ENCODE results near the gene MACROH2A2. TPM values are rescaled to one million over a fixed set of nuclear protein-coding genes. Genes with fewer than 3 reads are reported as not detected.

The MACROH2A2 gene
- total and polyA plus RNA-seq, 2 of the 4 experiments (the other 2 are of a cell fraction), result 16.1 to 17.4 TPM

DNA sequence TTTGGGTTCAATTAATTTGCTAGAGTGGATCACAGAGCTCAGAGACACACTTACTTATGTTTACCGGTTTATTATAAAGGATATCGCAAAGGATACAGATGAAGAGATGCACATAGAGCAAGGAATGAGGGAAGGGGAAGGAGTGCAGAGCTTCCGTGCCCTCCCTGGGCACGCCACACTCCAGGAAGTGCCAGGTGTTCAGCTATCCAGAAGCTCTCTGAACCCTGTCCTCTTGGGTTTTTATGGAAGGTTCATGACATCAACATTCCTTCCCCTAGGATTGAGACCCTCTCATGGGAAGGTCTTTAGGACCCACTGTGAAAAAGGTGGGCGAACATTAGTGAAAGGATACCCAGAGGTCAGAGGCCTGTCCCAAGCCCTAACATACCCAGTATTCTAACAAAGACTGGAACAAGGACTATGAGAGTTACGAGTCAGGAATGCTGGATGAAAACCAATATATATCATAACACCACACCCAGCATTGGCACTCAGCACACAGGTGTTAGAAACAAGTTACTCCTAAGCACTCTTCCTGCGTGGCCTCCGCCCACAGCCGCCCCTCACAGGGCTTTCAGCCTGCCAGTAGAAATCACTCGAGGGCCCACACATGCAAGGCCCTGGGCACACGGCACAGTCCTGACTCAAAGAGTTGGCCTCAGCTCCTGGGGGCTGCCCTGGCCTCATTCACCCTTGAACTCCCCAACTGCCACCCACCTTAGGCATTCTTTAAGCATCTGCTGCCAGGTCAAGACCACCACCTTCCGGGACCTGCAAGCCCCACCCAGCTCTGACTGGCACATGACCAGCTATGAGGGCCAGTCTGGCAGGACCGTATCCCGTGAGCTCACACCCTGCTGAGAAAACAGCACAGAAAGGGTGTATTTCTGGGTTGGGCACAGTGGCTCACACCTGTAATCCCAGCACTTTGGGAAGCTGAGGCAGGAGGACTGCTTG, 85.6 kb downstream of the MACROH2A2 start:
- ChIA-PET CTCF (no interaction called here), POLR2A (ENCODE audit: unreplicated experiment) (interaction anchor here (0.5 kb wide), 1 partner anchor 23 kb away, joined by 5 read pairs; no protein-coding TSS in a partner anchor)
- Histone ChIP-seq H2AK5ac (ENCODE audit: low read depth, low read length) (no peak overlapping the region), H3K18ac (ENCODE audit: low read depth, low read length) (no peak overlapping the region), H3K27me3 (ENCODE audit: control insufficient read depth, insufficient read depth, low read length) (no peaks in the 10 kb centered on the region), H4K20me1 (ENCODE audit: insufficient read depth, low read length) (peaks cover 2% of the 10 kb centered on the region; the same call in 1 of the 2 replicates), H2AFZ (replicated peaks; ENCODE audit: low read length, poor library complexity) (peak overlapping the region; percentile 24), H4K5ac (ENCODE audit: low read depth, low read length) (no peak overlapping the region), H3K36me3 (ENCODE audit: control insufficient read depth, insufficient read depth, low read length) (peaks cover 10% of the 10 kb centered on the region), H3K23ac (ENCODE audit: low read depth, low read length) (no peak overlapping the region), H2BK20ac (ENCODE audit: low read depth, low read length) (no peak overlapping the region), H2BK120ac (ENCODE audit: low read depth, low read length) (no peak overlapping the region), H3K9me3 (ENCODE audit: control insufficient read depth, insufficient read depth, low read length) (no peaks in the 10 kb centered on the region), H3K79me1 (ENCODE audit: low read depth in 1 of 2, low read length in 2 of 2) (peaks cover 7 to 14% of the 10 kb centered on the region in 2 experiments), H3K27ac (ENCODE audit: insufficient read depth, low read length) (no peak overlapping the region), H3K9me1 (ENCODE audit: insufficient read depth, low read length) (peaks cover 6% of the 10 kb centered on the region), H3K9ac (ENCODE audit: low read depth, low read length) (no peak overlapping the region), H2AK9ac (replicated peaks; ENCODE audit: low read depth, low read length, poor library complexity) (no peak overlapping the region), H4K91ac (ENCODE audit: insufficient read depth, low read depth, low read length) (no peak overlapping the region), H3K4ac (ENCODE audit: low read depth, low read length) (no peak overlapping the region), H3K4me3 (ENCODE audit: insufficient read depth, low read depth, low read length) (no peak overlapping the region), H3K56ac (ENCODE audit: extremely low read depth, insufficient read depth, low read length) (no peak overlapping the region), H3K4me2 (ENCODE audit: low read depth, low read length) (no peak overlapping the region), H2BK15ac (ENCODE audit: low read depth, low read length) (no peak overlapping the region), H2BK5ac (ENCODE audit: low read depth, low read length, poor library complexity, severe bottlenecking) (no peak overlapping the region), H4K8ac (ENCODE audit: low read depth in 2 of 2, low read length in 2 of 2) (no peak overlapping the region), H3K14ac (replicated peaks; ENCODE audit: low read depth, low read length) (no peak overlapping the region), H3K4me1 (ENCODE audit: control insufficient read depth, insufficient read depth, low read length) (no peaks in the 10 kb centered on the region)
- WGBS, 2 experiments (ENCODE audit: extremely low coverage in 2 of 2, insufficient read length in 1 of 2), result 93% methylated on average over 7 of the region's 14 CpGs; no CpG with 5 or more reads in 1 of the 2 experiments
- ATAC-seq (ENCODE audit: low read depth) (no peak), DNase-seq (no peak)
- no TSS peak for BruUV-seq (replicated peaks)
- intact Hi-C loops (cut with micrococcal nuclease), result no loop called here
- TF ChIP-seq SMC3 (IDR thresholded peaks at IDR 0.05; ENCODE audit: low read depth, low read length) (no peak), CEBPB (IDR thresholded peaks at IDR 0.05; ENCODE audit: low read depth, low read length) (no peak), NFE2L2 (IDR thresholded peaks at IDR 0.05; ENCODE audit: low read depth, low read length) (no peak)
- TF ChIP-seq, protein P1, sequence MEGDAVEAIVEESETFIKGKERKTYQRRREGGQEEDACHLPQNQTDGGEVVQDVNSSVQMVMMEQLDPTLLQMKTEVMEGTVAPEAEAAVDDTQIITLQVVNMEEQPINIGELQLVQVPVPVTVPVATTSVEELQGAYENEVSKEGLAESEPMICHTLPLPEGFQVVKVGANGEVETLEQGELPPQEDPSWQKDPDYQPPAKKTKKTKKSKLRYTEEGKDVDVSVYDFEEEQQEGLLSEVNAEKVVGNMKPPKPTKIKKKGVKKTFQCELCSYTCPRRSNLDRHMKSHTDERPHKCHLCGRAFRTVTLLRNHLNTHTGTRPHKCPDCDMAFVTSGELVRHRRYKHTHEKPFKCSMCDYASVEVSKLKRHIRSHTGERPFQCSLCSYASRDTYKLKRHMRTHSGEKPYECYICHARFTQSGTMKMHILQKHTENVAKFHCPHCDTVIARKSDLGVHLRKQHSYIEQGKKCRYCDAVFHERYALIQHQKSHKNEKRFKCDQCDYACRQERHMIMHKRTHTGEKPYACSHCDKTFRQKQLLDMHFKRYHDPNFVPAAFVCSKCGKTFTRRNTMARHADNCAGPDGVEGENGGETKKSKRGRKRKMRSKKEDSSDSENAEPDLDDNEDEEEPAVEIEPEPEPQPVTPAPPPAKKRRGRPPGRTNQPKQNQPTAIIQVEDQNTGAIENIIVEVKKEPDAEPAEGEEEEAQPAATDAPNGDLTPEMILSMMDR (conservative IDR thresholded peaks at IDR 0.05; ENCODE audit: low read depth, low read length), result no peak
- in situ Hi-C loops (cut with MboI; ENCODE audit: low sequenced_read_pairs), result loop anchor here (10.0 kb wide), 1 partner anchor 227 kb away; no protein-coding TSS in a partner anchor
- dilution Hi-C loops (cut with HindIII; ENCODE audit: low sequenced_read_pairs, unreplicated experiment), result no loop called here
